ENCODE results near the gene RPS29. TPM values are rescaled to one million over a fixed set of nuclear protein-coding genes. Genes with fewer than 3 reads are reported as not detected.
A peak's percentile ranks its signal among the peaks of the same experiment; 100 is the strongest.
"Not testable (repeated sequence)": the region's sequence is repeated elsewhere in the genome, so short reads cannot be mapped to it uniquely, and the experiment has no call there.

The RPS29 gene
- total and polyA plus RNA-seq, 8 donors, result 422 to 7,374 (median 3,536) TPM

DNA sequence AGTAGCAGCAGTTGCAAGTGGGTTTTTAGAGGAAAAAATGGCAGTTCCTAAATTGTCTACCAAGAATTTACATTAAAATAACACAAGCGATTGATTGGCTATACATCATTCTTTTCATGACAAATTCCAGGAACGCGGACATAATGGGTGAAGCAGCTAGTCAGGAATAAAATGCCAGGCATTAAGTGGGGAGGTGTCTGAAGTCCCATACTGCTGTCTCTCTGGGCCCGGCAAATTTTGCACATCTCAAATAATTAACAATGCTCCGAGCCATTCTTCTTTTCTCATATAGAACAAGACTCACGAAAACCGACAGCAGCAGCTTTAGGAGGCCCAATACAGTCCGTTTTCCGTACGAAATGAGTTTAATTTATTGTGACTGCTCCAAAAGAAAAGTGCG lies 33.5 kb upstream of the RPS29 start:
- TF ChIP-seq EP300 (IDR thresholded peaks at IDR 0.05) (no peak), POLR2AphosphoS5 (IDR thresholded peaks at IDR 0.05) (no peak), POLR2A (IDR thresholded peaks at IDR 0.05) (no peak)
- TF ChIP-seq, protein P1, sequence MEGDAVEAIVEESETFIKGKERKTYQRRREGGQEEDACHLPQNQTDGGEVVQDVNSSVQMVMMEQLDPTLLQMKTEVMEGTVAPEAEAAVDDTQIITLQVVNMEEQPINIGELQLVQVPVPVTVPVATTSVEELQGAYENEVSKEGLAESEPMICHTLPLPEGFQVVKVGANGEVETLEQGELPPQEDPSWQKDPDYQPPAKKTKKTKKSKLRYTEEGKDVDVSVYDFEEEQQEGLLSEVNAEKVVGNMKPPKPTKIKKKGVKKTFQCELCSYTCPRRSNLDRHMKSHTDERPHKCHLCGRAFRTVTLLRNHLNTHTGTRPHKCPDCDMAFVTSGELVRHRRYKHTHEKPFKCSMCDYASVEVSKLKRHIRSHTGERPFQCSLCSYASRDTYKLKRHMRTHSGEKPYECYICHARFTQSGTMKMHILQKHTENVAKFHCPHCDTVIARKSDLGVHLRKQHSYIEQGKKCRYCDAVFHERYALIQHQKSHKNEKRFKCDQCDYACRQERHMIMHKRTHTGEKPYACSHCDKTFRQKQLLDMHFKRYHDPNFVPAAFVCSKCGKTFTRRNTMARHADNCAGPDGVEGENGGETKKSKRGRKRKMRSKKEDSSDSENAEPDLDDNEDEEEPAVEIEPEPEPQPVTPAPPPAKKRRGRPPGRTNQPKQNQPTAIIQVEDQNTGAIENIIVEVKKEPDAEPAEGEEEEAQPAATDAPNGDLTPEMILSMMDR (IDR thresholded peaks at IDR 0.05), result no peak
- peak overlapping the region; percentile 86 to 97 (median 91) for H3K4me3 ChIP-seq
- H3K27ac ChIP-seq, result peak overlapping the region; percentile 92 to 96 (median 95)
- peaks cover 25 to 64% (median 49%) of the 10 kb centered on the region in 4 donors for H3K4me1 ChIP-seq
- peaks cover 8 to 27% (median 23%) of the 10 kb centered on the region in 4 donors for H3K36me3 ChIP-seq
- 0 to 1% (median 1%) methylated on average over 11 of the region's 11 CpGs for WGBS, 5 donors
- no peaks in the 10 kb centered on the region for H3K9me3 ChIP-seq
- no peak for DNase-seq
- intact Hi-C loops (cut with DNase I; ENCODE audit: low total_unique reads), result no loop called here
- no peaks in the 10 kb centered on the region for H3K27me3 ChIP-seq

DNA sequence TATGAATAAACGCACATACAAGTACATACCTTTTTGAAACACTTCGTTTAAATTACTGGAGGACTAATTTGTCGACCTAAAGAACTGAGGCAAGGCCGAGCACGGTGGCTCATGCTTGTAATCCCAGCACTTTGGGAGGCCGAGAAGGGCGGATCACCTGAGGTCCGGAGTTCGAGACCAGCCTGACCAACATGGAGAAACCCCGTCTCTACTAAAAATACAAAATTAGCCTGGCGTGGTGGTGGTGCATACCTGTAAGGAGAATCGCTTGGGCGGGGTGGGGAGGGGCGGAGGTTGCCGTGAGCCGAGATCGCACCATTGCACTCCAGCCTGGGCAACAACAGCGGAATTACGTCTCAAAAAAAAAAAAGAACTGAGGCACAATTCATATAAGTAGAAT lies 33.1 kb upstream of the RPS29 start:
- peaks cover 25 to 61% (median 48%) of the 10 kb centered on the region in 4 donors for H3K4me1 ChIP-seq
- H3K36me3 ChIP-seq, result peaks cover 8 to 27% (median 23%) of the 10 kb centered on the region in 4 donors
- H3K27ac ChIP-seq, result peak overlapping the region; percentile 9 to 96 (median 95)
- H3K4me3 ChIP-seq, result peak overlapping the region; percentile 86 to 97 (median 91)
- H3K9me3 ChIP-seq; H3K27me3 ChIP-seq; intact Hi-C loops (cut with DNase I; ENCODE audit: low total_unique reads); DNase-seq: not testable (repeated sequence)
- WGBS, 5 donors, result 33 to 55% (median 44%) methylated on average over 19 of the region's 19 CpGs

DNA sequence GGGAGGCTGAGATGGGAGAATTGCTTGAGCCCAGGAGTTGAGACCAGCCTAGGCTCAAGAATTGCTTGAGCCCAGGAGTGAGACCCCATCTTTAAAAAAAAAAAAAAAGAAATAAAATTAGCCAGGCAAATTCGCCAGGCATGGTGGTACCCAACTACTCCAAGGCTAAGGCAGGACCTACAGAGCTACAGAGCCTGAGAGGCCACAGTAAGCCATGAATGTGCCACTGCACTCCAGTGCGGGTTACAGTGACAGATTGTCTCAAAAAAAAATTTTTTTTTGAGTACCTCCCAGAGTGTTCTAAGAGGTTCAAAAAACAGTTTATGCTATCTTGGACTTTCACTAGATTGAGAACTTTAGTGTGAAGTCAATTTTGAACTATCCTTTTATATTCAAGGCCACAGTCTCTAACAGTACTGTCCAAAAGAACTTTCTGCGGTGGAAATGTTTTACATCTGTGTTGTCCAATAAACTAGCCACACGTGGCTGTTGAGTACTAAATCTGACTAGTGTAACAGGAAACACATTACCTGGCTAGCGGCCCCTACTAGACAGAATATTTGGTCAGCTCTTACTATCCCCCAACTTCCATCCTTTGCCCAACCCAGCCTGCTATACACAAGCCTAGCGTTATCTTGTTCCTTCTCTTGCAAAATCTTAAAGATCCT lies 31.8 kb upstream of the RPS29 start:
- Histone ChIP-seq H3K27ac (peak overlapping the region in 1 of 5 donors; percentile 19), H3K36me3 (peaks cover 8 to 27% (median 23%) of the 10 kb centered on the region in 4 donors), H3K27me3 (no peaks in the 10 kb centered on the region), H3K4me1 (peaks cover 23 to 48% (median 37%) of the 10 kb centered on the region in 4 donors), H3K4me3 (no peak overlapping the region), H3K9me3 (no peaks in the 10 kb centered on the region)
- no peak for TF ChIP-seq POLR2A (IDR thresholded peaks at IDR 0.05)
- TF ChIP-seq, protein P1 (IDR thresholded peaks at IDR 0.05), result no peak
- no peak for TF ChIP-seq EP300 (IDR thresholded peaks at IDR 0.05)
- TF ChIP-seq POLR2AphosphoS5 (IDR thresholded peaks at IDR 0.05), result no peak
- 81 to 90% (median 88%) methylated on average over 6 of the region's 6 CpGs for WGBS, 5 donors
- no peak for DNase-seq
- intact Hi-C loops (cut with DNase I; ENCODE audit: low total_unique reads), result no loop called here

DNA sequence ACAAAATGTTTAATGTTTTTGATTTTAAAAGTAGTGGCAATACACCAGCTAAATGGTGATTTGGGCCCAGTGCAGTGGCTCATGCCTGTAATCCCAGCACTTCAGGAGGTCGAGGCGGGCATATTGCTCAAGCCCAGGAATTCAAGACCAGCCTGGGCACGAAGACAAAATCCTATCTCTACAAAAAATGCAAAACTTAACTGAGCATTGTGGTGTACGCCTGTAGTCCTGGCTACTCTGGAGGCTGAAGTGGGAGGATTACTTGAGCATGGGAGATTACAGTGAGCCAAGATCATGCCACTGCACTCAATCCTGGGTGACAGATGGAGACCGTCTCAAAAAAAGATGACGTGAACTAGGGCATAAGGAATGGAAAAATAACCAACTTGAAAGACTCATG lies 29.6 kb upstream of the RPS29 start:
- DNase-seq, result no peak
- no peak overlapping the region for H3K4me3 ChIP-seq
- intact Hi-C loops (cut with DNase I; ENCODE audit: low total_unique reads), result no loop called here
- H3K27ac ChIP-seq, result no peak overlapping the region
- H3K27me3 ChIP-seq, result no peaks in the 10 kb centered on the region
- H3K4me1 ChIP-seq, result peaks cover 7 to 29% (median 19%) of the 10 kb centered on the region in 4 donors
- TF ChIP-seq POLR2AphosphoS5 (IDR thresholded peaks at IDR 0.05) (no peak), POLR2A (IDR thresholded peaks at IDR 0.05) (no peak), EP300 (IDR thresholded peaks at IDR 0.05) (no peak)
- TF ChIP-seq, protein P1 (IDR thresholded peaks at IDR 0.05), result no peak
- H3K9me3 ChIP-seq, result no peaks in the 10 kb centered on the region
- 80 to 95% (median 93%) methylated on average over 6 of the region's 6 CpGs for WGBS, 5 donors
- peaks cover 8 to 27% (median 23%) of the 10 kb centered on the region in 4 donors for H3K36me3 ChIP-seq

DNA sequence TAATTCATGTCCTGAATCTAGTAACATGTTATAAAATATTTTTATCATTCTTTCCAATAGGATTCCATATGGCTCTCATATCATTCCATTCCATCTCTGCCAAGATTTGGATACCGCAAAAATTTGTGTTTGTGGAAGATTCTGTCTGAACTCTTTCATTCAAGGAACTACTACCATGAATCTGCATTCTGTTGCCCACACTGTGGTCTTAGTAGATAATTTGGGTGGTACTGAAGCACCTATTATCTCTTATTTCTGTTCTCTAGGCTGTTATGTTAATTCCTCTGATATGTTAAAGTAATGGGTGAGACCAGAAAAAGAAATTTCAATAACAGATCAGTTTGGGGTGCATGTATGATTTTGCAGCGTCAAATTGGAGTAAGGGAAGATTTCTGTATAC lies 28.0 kb upstream of the RPS29 start:
- peaks cover 6 to 23% (median 15%) of the 10 kb centered on the region in 4 donors for H3K4me1 ChIP-seq
- no peak overlapping the region for H3K4me3 ChIP-seq
- 93 to 99% (median 95%) methylated on average over 2 of the region's 2 CpGs for WGBS, 5 donors
- H3K36me3 ChIP-seq, result peaks cover 8 to 27% (median 23%) of the 10 kb centered on the region in 4 donors
- TF ChIP-seq POLR2AphosphoS5 (IDR thresholded peaks at IDR 0.05) (no peak), EP300 (IDR thresholded peaks at IDR 0.05) (no peak), POLR2A (IDR thresholded peaks at IDR 0.05) (no peak)
- TF ChIP-seq, protein P1 (IDR thresholded peaks at IDR 0.05), result no peak
- no peaks in the 10 kb centered on the region for H3K9me3 ChIP-seq
- H3K27ac ChIP-seq, result no peak overlapping the region
- no peak for DNase-seq
- no peaks in the 10 kb centered on the region for H3K27me3 ChIP-seq
- intact Hi-C loops (cut with DNase I; ENCODE audit: low total_unique reads), result no loop called here

All from stomach (tissue), 9 donors.